ENCODE data around the gene IL18.

GRCh38 chr11:112156956-112157766 lies 6.7 kb downstream of the IL18 start:
- no peak for TF ChIP-seq CTCF (IDR thresholded peaks at IDR 0.05; ENCODE audit: insufficient read depth, low read depth, low read length)
- TF ChIP-seq EZH2 (IDR thresholded peaks at IDR 0.05; ENCODE audit: insufficient read depth, low read length) = no peak
